Ishikawa (cell line): Measurements from ENCODE around the gene ITPKA.

Experiments
- CEBPB ChIP-seq: IDR thresholded peaks from 2 replicates; pipeline ENCODE4 v1.6.1; 2012
- CREB1 ChIP-seq: IDR thresholded peaks from 2 replicates; pipeline ENCODE4 v1.6.1; 2012; ENCODE audit warnings: low read depth
- EGR1 ChIP-seq: IDR thresholded peaks from 2 replicates; pipeline ENCODE4 v1.6.1; 2012
- EP300 ChIP-seq: IDR thresholded peaks from 2 replicates; pipeline ENCODE4 v1.6.1; 2012; ENCODE audit warnings: borderline replicate concordance
- FOXM1 ChIP-seq: IDR thresholded peaks from 2 replicates; pipeline ENCODE4 v1.6.1; 2012; ENCODE audit warnings: low read depth, borderline replicate concordance
- MAX ChIP-seq: IDR thresholded peaks from 2 replicates; pipeline ENCODE4 v1.6.1; 2012
- NFIC ChIP-seq: IDR thresholded peaks from 2 replicates; pipeline ENCODE4 v1.6.1; 2012
- RAD21 ChIP-seq: IDR thresholded peaks from 2 replicates; pipeline ENCODE4 v1.6.1; 2012; ENCODE audit warnings: low read depth
- REST ChIP-seq: IDR thresholded peaks from 2 replicates; pipeline ENCODE4 v1.6.1; 2012; ENCODE audit warnings: low read depth, mild to moderate bottlenecking
- TAF1 ChIP-seq: IDR thresholded peaks from 2 replicates; pipeline ENCODE4 v1.6.1; 2012; ENCODE audit warnings: low read depth, mild to moderate bottlenecking
- TCF12 ChIP-seq: IDR thresholded peaks from 2 replicates; pipeline ENCODE4 v1.6.1; 2012; ENCODE audit warnings: low read depth
- TEAD4 ChIP-seq: IDR thresholded peaks from 2 replicates; pipeline ENCODE4 v1.6.1; 2012
- USF1 ChIP-seq: IDR thresholded peaks from 2 replicates; pipeline ENCODE4 v1.6.1; 2012
- YY1 ChIP-seq: IDR thresholded peaks from 2 replicates; pipeline ENCODE4 v1.6.1; 2012; ENCODE audit warnings: low read depth
- ZBTB7A ChIP-seq: IDR thresholded peaks from 2 replicates; pipeline ENCODE4 v1.6.1; 2012; ENCODE audit warnings: low read depth

The ITPKA gene

GRCh38 chr15:41495736-41496599 is 2.3 kb downstream of the ITPKA start:
- no peak for TF ChIP-seq EP300

- no peak for TF ChIP-seq RAD21
Measured at GRCh38 chr15:41498657-41499056, 5.0 kb downstream of the ITPKA start.

GRCh38 chr15:41499109-41499851 is 5.6 kb downstream of the ITPKA start:
- TF ChIP-seq TEAD4 (no peak), NFIC (no peak), TCF12 (no peak), ZBTB7A (no peak), EGR1 (no peak), REST (no peak), TAF1 (no peak), YY1 (no peak), CEBPB (no peak), RAD21 (no peak), FOXM1 (no peak), CREB1 (no peak), EP300 (no peak), USF1 (no peak), MAX (no peak)

- TF ChIP-seq REST (no peak), MAX (no peak), NFIC (no peak), EGR1 (no peak), FOXM1 (no peak), TAF1 (no peak), USF1 (no peak), ZBTB7A (no peak), YY1 (no peak), CREB1 (no peak), TEAD4 (no peak), CEBPB (no peak), EP300 (no peak), RAD21 (no peak), TCF12 (no peak)
Measured at GRCh38 chr15:41501191-41501917, 7.7 kb downstream of the ITPKA start.

GRCh38 chr15:41501931-41502794 is 8.5 kb downstream of the ITPKA start:
- no peak for TF ChIP-seq RAD21
- no peak for TF ChIP-seq EP300
- no peak for TF ChIP-seq REST
- no peak for TF ChIP-seq FOXM1
- no peak for TF ChIP-seq ZBTB7A
- no peak for TF ChIP-seq EGR1
- TF ChIP-seq MAX = no peak
- TF ChIP-seq TAF1 = no peak
- no peak for TF ChIP-seq YY1
- no peak for TF ChIP-seq CEBPB
- no peak for TF ChIP-seq TCF12
- no peak for TF ChIP-seq CREB1
